ENCODE measurements around the gene ASB15. TPM values are rescaled to one million over a fixed set of nuclear protein-coding genes. Genes with fewer than 3 reads are reported as not detected.
"Not testable (repeated sequence)": the region's sequence is repeated elsewhere in the genome, so short reads cannot be mapped to it uniquely, and the experiment has no call there.

The ASB15 gene
- not detected in 2 replicates for total RNA-seq (2014; rRNA removed; shearing (Covaris generic))

DNA sequence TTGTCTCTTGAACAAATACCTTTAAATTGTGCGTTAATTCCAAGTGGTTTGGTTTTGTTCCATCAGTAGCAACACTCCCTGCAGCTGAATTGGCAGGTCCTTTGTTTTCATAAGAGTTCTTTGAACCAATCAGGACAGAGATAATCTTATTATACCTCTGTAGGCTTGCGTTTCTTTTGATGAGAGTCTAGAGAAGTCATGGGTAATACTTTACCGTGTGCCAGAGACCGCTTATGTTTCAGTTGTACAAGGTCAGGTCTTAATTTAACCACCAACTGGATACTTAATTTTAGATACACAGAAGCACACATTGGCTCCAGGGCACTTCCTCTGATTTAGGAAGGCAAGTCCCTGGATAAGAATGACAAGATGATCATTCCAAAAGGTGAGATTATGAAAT is at the start of gene ASB15:
Gene ASB15 (plus strand): TSS at position 292 of the 400 bp plus-strand sequence. CDS start 12,682 bp downstream, outside the sequence.
- no peak for DNase-seq (ENCODE audit: low read depth)

DNA sequence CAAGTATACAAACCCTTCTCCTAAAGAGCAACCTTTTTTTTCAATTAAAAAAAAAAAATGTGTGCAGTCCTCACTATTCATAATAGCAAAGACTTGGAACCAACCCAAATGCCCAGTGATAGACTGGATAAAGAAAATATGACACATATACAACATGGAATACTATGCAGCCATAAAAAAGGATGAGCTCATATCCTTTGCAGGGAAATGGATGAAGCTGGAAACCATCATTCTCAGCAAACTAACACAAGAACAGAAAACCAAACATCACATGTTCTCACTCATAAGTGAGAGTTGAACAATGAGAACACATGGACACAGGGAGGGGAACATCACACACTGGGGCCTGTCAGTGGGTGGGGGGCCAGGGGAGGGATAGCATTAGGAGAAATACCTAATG is 49.5 kb upstream of the ASB15 start:
- not testable (repeated sequence) for DNase-seq (ENCODE audit: low read depth)

DNA sequence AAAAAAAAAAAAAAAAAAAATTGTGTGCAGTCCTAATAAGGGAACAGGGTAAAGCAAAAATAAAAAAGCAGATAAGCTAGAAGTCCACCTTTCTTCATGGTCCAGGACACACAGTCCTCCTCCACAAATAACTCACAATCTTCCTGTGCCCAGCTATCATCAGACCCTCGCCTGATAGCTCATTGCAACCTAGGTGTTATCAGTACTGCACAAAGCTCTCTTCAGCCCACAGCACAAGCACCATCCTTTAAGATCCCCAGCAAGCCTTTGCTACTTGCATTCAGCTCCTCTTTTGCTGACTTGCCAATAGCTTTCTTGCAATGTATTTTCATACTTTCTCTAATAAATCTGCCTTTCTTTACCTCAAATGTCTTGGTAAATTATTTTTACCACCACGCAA is 49.0 kb upstream of the ASB15 start:
- no peak for DNase-seq (ENCODE audit: low read depth)

DNA sequence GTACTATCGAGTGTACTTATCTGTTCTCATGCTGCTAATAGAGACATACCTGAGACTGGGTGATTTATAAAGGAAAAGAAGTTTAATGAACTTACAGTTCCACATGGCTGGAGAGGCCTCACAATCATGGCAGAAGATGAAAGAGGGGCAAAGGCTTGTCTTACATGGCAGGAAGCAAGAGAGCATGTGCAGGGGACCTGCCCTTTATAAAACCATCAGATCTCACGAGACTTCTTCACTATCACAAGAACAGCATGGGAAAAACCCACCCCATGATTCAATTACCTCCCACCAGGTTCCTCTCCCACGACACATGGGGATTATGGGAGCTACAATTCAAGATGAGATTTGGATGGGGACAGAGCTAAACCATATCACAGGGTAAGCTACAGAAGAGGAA is 48.5 kb upstream of the ASB15 start:
- DNase-seq (ENCODE audit: low read depth) = no peak

DNA sequence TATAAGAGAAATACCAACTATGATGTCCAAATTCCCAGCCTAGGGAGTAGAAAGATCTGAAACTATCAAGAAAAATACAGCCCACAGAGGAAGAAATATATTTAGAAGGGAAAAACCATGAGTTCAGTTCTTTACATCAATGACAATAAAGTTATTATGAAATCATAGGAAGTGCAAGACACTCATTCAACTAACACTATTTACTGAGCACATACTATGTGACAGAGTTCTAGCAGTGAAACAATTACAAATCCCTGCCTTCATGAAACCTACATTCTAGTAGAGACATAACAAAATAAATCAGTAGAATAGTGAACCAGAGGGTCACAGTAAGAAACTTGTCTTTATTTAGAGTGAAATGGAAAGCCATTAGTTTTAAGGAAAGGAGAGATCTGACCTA is 46.1 kb upstream of the ASB15 start:
- DNase-seq (ENCODE audit: low read depth) = no peak

DNA sequence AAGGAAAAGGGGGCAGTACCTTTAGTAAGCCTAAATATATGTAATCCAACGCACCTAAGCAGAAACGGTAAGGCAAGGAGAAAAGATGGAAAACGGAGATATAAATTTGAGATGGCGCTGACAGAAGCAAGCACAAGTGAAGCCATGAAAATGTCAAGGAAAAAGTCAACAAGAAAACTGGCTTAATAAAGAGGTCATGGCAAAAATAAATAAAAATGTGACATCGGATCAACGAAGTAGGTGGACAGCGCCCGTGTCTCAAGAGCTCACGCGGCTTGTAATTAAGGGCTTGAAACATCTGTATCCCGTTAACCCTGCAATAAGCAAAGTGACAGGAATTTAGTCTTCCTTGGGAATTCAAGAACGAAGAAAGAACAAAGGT is 44.6 kb upstream of the ASB15 start:
- no peak for DNase-seq (ENCODE audit: low read depth)

DNA sequence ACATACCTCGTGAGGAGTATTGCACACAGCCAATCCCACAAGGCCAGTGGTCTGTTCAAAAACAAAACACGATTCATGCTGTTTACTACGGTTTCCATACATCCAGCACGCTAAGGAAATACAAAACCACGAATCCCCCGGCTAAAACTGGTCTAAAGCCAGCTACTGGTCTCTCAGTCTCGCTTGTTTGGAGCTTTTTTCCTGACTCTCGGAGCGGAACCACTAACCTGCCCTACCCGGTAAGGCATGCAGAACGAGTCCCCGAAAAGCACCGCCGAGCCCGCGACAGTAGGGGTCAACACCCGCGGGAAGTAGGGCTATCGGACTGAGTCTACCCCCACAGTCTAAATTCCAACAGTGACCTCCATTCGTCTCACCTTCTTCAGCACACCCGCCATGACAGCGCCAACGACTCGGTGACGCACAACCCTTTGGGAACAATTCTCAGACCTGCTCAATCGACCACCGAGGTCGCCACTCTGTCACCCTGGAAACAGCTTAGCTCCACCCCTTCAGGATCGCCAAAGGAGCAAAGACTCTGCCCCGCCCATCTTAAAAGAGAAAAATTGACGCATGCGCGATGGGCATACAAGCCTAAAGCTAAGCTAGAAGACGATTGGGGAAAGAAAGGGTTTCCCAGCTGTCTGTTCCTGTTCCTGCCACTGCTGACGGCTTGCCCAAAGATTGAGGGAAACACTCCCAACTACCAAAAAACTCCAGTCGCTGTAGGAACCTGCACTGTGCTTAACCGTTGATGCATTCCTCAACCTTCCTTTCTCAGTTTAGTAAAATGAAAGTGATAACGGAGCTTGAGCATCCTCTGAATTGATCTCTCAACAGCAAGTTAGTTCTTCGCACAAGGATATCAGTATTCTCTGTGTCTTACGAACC is 44.0 kb upstream of the ASB15 start, which contains the start of gene NDUFA5:
Gene NDUFA5 (minus strand): TSS at position 421 of the 891 bp plus-strand sequence. CDS start 23 bp downstream, at position 398.
- peak; percentile 100 for DNase-seq (ENCODE audit: low read depth)

DNA sequence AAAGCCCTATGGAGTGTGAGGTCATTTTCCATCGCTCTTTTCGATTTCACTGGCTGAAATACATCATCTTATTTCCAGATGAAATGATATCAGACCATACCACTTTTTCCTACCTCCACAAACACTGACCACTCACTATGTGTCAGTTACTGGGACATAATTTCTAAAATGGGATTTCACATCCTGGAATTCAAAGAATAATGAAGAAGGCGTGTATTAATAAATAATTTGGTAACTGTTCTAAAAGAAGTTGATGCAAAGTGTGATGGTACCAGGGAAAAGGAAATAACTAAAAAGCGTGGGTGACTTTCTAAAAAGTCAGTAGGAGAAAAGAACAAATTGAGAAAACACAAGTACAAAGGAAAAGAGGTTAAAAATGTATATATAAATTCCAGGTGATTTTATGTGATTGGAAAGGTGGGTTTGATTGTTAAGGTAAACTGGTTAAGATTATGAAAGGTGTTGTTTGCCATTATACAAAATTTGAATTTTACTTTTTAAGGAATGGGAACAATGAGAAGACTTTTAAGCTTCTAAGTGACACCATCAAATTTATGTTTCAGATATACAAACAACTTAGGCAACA is 43.2 kb upstream of the ASB15 start:
- DNase-seq (ENCODE audit: low read depth) = no peak

DNA sequence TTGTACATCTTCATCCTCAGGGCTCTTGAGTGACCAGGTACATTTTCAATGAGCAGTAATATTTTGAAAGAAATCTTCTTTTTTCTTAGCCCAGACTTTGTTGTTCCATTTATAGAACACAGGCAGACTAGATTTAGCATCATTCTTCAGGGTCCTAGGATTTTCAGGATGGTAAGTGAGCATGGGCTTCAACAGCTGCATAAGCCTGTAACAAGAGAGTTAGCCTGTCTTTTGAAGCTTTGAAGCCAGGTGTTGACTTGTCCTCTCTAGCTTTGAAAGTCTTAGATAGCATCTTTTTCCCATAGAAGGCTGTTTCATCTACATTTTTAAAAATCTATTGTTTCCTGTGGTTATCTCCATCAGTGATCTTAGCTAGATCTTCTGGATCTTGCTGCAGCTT is 39.5 kb upstream of the ASB15 start:
- no peak for DNase-seq (ENCODE audit: low read depth)

DNA sequence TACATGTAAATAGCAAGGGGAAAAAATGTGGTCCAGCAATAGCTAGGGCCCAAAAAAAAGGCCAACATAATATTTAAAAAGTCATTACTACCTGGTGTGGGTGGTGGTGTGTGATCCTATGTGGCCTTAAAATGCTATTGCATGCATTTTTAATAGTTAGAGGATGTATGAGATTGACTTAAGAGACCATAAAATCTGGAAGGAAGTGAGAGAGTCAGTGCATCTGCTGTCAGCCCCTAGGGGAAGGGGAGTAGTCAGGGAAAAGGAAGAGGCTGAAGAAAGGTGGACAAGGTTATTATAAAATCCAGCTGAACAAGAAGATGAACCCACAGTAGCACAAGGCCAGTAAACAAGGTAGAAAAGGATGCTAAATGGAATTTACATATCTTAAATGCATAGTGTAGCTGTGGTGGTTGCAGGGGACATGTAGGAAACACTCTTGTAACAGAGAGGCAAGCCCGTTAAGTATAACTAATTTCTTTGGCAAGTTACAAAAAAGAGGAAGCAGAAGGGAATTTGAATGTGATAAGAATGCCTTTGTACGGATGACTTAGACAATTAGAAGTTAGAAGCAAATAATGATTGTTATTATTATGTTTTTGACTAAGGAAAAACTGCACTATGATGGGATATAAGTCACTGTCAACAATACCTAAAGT is 32.1 kb upstream of the ASB15 start:
- DNase-seq (ENCODE audit: low read depth) = no peak

DNA sequence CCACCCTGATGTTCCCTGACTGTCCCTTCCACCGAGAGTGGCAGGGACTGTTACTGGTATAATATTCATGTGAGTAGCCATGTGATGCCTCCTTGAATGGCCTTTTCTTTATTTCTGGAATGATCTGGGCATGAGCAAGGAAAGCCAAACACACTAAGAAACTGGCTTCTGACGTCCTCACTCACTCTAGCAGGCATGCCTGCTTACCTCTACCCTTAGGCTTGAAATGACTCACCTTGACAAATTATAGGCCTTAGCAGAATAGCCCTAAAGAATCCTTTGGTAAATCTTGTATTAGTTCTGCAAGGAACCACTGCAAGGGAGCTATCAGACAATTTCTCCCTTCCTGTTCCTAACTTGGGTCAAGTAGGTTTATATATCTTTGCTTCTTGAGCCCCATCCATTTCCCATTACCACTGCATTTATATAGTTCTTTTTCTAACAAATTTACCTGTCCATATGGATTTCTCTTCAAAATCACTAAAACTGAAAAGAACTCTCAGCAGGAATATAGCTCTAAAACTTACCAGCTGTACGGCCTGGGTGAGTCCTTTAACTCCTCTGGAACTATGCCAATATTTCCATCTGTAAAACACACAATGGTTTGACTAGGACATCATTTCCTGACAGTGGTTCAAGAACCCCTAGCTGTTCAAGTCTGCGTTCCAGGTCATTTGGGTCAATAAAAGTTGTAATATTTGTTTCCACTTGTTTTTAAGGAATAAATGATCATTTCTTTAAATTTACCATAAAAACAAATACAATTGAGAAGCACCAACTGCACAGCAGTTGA is 31.0 kb upstream of the ASB15 start:
- DNase-seq (ENCODE audit: low read depth) = no peak

DNA sequence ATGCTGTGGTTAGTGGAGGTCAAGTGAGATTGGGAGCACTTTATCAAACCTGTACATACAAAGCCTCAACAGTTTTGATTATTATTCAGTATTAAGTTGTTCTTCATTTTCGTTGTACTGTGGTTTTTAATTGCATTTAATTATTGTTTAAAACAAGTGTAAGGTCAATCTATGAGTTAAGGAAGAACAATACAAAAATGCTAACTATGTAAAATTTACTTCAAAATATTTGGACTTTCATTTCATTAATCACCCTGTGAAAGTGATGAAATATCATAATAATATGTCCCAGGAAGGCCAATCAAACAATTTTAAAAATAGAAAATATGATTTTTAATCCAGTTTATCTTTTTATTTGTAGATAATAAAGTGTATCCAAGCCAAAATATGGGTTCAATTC is 30.4 kb upstream of the ASB15 start:
- no peak for DNase-seq (ENCODE audit: low read depth)

DNA sequence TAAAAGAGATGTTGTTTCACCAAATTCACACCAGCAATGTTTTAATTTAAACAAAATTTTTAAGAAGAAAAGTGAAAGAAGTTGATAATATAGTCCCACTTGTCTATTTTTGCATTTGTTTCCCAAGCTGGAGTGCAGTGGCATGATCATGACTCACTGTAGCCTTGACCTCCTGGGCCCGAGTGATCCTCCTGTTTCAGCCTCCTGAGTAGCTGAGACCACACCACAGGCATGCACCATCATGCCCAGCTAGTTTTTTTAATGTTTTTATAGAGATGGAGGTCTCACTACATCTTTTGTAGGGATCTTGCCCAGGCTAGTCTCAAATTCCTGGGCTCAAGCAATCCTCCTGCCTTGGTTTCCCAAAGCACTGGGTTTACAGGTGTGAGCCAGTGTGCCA is 29.9 kb upstream of the ASB15 start:
- peak; percentile 51 for DNase-seq (ENCODE audit: low read depth)

DNA sequence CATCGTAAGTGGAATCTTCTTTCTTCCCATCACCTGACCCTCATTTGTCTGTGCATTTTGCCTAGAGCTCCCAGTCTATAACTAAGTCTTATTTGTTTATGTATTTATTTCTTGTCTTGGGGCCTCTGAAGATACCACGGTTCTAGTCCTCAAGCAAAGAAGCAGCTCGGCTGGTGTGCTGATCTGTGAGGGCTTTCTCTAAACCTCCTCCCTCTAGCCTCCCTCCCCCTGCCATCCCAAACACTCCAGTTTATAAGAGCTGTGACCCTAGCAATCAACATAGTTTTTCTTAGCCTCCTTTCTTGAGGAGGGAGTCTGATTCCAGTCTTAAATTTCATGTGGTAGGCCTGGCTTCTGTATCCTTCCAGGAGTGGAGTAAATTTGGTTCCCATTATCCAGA is 28.3 kb upstream of the ASB15 start:
- no peak for DNase-seq (ENCODE audit: low read depth)

DNA sequence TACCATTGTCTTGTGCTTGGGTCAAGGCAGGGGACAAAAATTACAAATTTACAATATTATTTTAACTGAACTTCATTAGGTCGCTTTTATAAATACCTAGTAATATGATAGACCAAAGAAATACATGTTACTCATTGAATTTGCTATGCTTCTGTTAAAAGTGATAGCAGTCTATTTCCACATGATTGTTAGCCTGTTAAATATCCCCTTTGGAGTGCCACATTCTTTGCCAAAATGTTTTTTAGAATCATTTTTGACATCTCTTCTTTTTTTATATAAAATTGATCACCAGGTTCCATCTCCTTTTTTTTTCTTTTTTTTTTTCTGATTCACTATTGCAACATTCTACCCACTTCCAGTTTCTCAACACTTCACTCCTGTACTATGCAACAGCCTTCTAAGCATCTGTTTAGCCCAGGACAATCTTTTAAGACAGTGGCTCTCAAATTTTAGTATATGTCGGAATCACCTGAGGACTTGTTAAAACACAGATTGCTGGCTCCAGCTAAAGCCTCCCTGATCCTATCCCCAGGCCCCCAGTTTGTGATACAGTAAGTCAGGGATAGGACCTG is 27.6 kb upstream of the ASB15 start:
- DNase-seq (ENCODE audit: low read depth) = no peak

DNA sequence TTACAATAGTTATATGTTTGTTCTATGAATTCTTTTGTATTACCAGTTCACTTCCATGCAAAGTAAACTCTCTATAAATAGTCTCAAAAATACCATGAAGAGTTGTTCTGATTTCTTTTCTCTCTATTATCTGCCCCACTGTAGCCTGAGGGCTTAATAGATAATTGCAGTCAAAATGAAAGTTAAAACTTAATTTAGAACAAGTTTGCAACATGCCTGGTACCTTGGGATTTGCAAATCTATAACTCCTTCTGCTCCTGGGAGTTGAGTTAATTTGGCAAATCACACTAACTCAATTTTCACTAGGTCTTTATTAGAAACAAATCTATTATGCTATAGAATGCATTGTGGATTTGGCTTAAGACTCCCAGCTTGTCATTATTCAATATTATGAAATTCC is 22.2 kb upstream of the ASB15 start:
- no peak for DNase-seq (ENCODE audit: low read depth)

DNA sequence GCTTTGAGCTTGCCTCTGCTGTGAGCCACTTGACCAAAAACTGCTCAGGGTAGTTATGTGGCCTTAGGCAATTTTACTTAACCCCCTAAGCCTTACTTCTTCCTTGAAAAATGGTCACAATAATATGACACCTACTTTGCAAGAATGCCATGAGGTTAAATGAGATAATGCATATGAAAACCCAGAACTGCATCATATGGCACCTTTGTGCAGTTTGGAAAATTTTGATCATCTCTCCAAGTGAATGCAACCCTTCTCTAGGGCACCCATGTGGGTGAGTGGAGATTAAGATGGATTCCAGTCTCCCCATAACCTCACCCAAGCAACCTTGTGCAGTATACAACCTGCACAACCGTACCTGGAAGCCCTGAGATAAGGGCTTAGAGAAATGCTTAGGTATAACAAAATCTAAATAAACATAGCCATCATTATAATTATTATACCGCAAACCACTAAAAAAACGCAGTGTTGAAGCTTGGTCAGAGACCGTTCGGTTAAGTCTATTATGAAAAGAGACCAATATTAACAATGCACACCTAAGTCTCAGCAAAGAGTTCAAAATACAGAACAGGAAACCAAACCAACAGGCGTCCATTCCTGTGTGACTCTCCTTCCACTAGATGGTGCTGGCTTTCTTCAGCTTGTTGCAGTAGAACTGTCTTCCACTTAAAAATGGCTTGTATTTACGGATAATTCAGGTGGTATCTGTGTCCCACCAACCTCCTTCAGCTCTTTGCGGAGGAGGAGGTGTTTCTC is 21.0 kb upstream of the ASB15 start:
- DNase-seq (ENCODE audit: low read depth) = peak; percentile 55

DNA sequence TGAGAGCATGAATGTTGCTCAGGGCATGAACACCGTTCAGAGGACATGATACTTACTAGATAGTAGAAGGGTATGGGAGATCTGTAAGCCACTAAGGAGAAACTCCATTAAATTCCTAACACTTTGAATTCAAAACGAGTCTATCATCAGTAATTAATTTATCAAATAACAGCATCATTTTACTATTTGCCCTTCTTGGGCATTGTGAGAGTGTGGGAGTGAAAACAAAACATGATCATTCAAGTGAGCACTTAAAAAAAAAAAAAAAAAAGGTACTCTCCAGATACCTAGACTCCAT is 20.5 kb upstream of the ASB15 start:
- DNase-seq (ENCODE audit: low read depth) = no peak

DNA sequence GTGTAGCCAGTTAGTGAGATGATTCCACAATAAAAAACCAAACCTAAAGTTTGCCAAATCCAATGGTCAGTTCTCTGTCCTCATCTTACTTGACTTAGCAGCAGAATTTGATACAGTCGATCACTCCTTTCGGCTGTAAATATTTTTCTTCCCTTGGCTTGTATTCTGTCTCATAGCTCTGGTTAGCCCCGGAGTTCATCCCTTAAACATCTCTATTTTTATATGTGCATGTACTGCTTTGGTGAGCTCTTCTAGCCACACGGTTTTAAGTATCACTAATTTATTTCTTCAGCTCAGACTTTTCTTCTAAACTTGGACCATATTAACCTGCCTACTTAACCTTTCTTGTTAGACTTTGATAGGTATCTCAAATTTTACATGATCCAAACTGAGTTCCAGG is 17.8 kb upstream of the ASB15 start:
- DNase-seq (ENCODE audit: low read depth) = no peak

DNA sequence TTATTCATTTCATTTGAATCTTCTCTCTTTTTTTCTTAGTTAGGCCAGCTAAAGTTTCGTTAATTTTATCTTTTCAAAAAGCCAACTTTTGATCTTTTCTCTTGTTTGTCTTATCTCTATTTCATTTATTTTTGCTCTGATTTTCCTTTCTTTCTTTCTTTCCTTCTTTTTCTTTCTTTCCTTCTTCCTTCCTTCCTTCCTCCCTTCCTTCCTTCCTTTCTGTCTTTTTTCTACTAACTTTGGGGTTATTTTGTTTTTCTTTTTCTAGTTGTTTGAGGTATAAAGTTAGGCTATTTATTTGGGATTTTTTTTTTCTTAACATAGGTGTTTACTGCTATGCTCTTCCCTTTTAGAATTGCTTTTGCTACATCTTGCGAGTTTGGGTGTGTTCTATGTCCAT is 13.2 kb upstream of the ASB15 start:
- DNase-seq (ENCODE audit: low read depth) = no peak

DNA sequence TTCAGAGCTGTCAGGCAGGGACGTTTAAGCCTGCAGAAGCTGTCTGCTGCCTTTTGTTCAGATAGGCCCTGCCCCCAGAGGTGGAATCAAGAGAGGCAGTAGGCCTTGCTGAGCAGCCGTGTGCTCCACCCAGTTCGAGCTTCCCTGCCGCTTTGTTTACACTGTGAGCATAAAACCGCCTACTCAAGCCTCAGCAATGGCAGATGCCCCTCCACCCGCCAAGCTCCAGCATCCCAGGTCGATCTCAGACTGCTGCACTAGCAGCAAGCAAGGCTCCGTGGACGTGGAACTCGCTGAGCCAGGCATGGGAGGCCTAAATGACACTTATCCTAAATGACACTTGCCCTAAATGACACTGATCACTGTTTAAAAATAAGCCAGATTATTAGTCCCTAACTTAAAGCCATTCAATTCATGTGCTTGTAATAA is 6.8 kb upstream of the ASB15 start:
- DNase-seq (ENCODE audit: low read depth) = peak; percentile 49
